Activated CD8-positive, alpha-beta memory T cell treated with anti-CD3 and anti-CD28 coated beads, Interleukin-2, amount 50 U/mL, for 24 hours (primary cell): ENCODE measurements around the gene RAP1GAP2.

ENCODE experiments used
- DNase-seq: peaks from one replicate; pipeline ENCODE4 v3.0.0-alpha.2; 2020; ENCODE audit errors: extremely low read depth

The RAP1GAP2 gene

GRCh38 chr17:2911035-2911754, 115.0 kb downstream of the RAP1GAP2 start:
- no peak for DNase-seq

- DNase-seq, result no peak
These were observed 115.5 kb downstream of the RAP1GAP2 start for GRCh38 chr17:2911755-2912111.

- DNase-seq, result no peak
These were observed 116.5 kb downstream of the RAP1GAP2 start for GRCh38 chr17:2912754-2913153.

- no peak for DNase-seq
These were observed 120.2 kb downstream of the RAP1GAP2 start for GRCh38 chr17:2916461-2916860.

- DNase-seq, result no peak
These were observed 125.2 kb downstream of the RAP1GAP2 start for GRCh38 chr17:2921443-2921842.

- DNase-seq, result no peak
These were observed 128.0 kb downstream of the RAP1GAP2 start for GRCh38 chr17:2924211-2924610.

GRCh38 chr17:2925011-2925410, 128.8 kb downstream of the RAP1GAP2 start:
- DNase-seq, result no peak

GRCh38 chr17:2926019-2926650, 129.9 kb downstream of the RAP1GAP2 start:
- no peak for DNase-seq

- DNase-seq, result no peak
These were observed 132.2 kb downstream of the RAP1GAP2 start for GRCh38 chr17:2928294-2928890.

GRCh38 chr17:2929881-2930533, 133.8 kb downstream of the RAP1GAP2 start:
- DNase-seq, result no peak

- DNase-seq, result no peak
These were observed 135.6 kb downstream of the RAP1GAP2 start for GRCh38 chr17:2931876-2932275.

- DNase-seq, result no peak
These were observed 136.7 kb downstream of the RAP1GAP2 start for GRCh38 chr17:2932946-2933345.

GRCh38 chr17:2933606-2934005, 137.4 kb downstream of the RAP1GAP2 start:
- DNase-seq, result no peak

GRCh38 chr17:2935632-2936031, 139.4 kb downstream of the RAP1GAP2 start:
- no peak for DNase-seq

- DNase-seq, result no peak
These were observed 140.1 kb downstream of the RAP1GAP2 start for GRCh38 chr17:2936351-2936750.

- DNase-seq, result no peak
These were observed 140.6 kb downstream of the RAP1GAP2 start for GRCh38 chr17:2936771-2937321.

GRCh38 chr17:2937331-2938003, 141.2 kb downstream of the RAP1GAP2 start:
- no peak for DNase-seq

- no peak for DNase-seq
These were observed 143.6 kb downstream of the RAP1GAP2 start for GRCh38 chr17:2939714-2940351.

- DNase-seq, result no peak
These were observed 144.1 kb downstream of the RAP1GAP2 start for GRCh38 chr17:2940352-2940751.

- DNase-seq, result no peak
These were observed 147.7 kb downstream of the RAP1GAP2 start for GRCh38 chr17:2943981-2944380.

GRCh38 chr17:2945299-2945698, 149.1 kb downstream of the RAP1GAP2 start:
- DNase-seq, result no peak
